Fibroblast of gingiva (primary cell): ENCODE data around the gene SNRPN.
"Not testable (repeated sequence)": the region's sequence is repeated elsewhere in the genome, so short reads cannot be mapped to it uniquely, and the experiment has no call there.

ENCODE experiments used
- DNase-seq: peaks from one replicate; pipeline ENCODE4 v3.0.0-alpha.2; 2011; ENCODE audit warnings: low read depth

The SNRPN gene

GRCh38 chr15:24954783-24955530 lies at the start of gene SNRPN, which contains the start of gene SNURF:
TSS of gene SNRPN (plus strand) at chr15:24954987. CDS start at chr15:24974454, 19,467 bp downstream.
TSS of gene SNURF (plus strand) at chr15:24954987. CDS start at chr15:24955049, 62 bp downstream.
- DNase-seq: peak; percentile 66

GRCh38 chr15:24916305-24917009 lies 38.3 kb upstream of the SNRPN start:
- no peak for DNase-seq

- no peak for DNase-seq
These were observed 37.4 kb upstream of the SNRPN start for GRCh38 chr15:24917431-24917830.

- DNase-seq: no peak
These were observed 35.3 kb upstream of the SNRPN start for GRCh38 chr15:24919446-24919845.

GRCh38 chr15:24922781-24923180 lies 32.0 kb upstream of the SNRPN start:
- DNase-seq: not testable (repeated sequence)

- DNase-seq: no peak
These were observed 30.6 kb upstream of the SNRPN start for GRCh38 chr15:24924153-24924552.

GRCh38 chr15:24924621-24925020 lies 30.2 kb upstream of the SNRPN start:
- no peak for DNase-seq

GRCh38 chr15:24931874-24932732 lies 22.7 kb upstream of the SNRPN start:
- DNase-seq: not testable (repeated sequence)

GRCh38 chr15:24933716-24934115 lies 21.1 kb upstream of the SNRPN start:
- DNase-seq: no peak

GRCh38 chr15:24938224-24938623 lies 16.6 kb upstream of the SNRPN start:
- DNase-seq: not testable (repeated sequence)

- DNase-seq: no peak
These were observed 14.6 kb upstream of the SNRPN start for GRCh38 chr15:24940236-24940635.

GRCh38 chr15:24943361-24943760 lies 11.4 kb upstream of the SNRPN start:
- no peak for DNase-seq

GRCh38 chr15:24944954-24945353 lies 9.8 kb upstream of the SNRPN start:
- DNase-seq: no peak

GRCh38 chr15:24945711-24946110 lies 9.1 kb upstream of the SNRPN start:
- DNase-seq: no peak

- DNase-seq: no peak
These were observed 6.3 kb upstream of the SNRPN start for GRCh38 chr15:24948495-24948894.

GRCh38 chr15:24955531-24955921 lies 739 bp downstream of the SNRPN start:
- DNase-seq: no peak

- DNase-seq: peak; percentile 64
These were observed 1.5 kb downstream of the SNRPN start for GRCh38 chr15:24956111-24956838.

GRCh38 chr15:24957691-24958090 lies 2.9 kb downstream of the SNRPN start:
- no peak for DNase-seq

- no peak for DNase-seq
These were observed 7.2 kb downstream of the SNRPN start for GRCh38 chr15:24961967-24962366.

GRCh38 chr15:24962880-24963279 lies 8.1 kb downstream of the SNRPN start:
- no peak for DNase-seq

- no peak for DNase-seq
These were observed 11.7 kb downstream of the SNRPN start for GRCh38 chr15:24966364-24967103.
